ENCODE results near the gene VILL.

- no peak for TF ChIP-seq EZH2phosphoT487 (IDR thresholded peaks at IDR 0.05; ENCODE audit: low read depth)
- TF ChIP-seq CTCF (IDR thresholded peaks at IDR 0.05; ENCODE audit: low read depth, low read length), result no peak
Observed at GRCh38 chr3:38029400-38030125, 39.0 kb downstream of the VILL start, which contains the start of gene PLCD1.

Measured in OCI-LY3 (cell line).